Naive thymus-derived CD8-positive, alpha-beta T cell (primary cell): Measurements from ENCODE around the gene HMCN2. TPM values are rescaled to one million over a fixed set of nuclear protein-coding genes. Genes with fewer than 3 reads are reported as not detected.
"Not testable (repeated sequence)": the region's sequence is repeated elsewhere in the genome, so short reads cannot be mapped to it uniquely, and the experiment has no call there.

Source experiments
- ATAC-seq, 2 donors: fragments of 150-1000 bp; cut with Tn5 transposase in 1 of 2; sonication (Bioruptor Pico), chemical (Tn5 transposase) in 1 of 2; 1 replicate in 1 of 2; 2 replicates in 1 of 2; pipeline ENCODE4 v1.10.0; 2021; ENCODE audit warnings: mild to moderate bottlenecking in 2 of 2, moderate library complexity in 2 of 2
- POLR2A ChIA-PET: fragments of 350-600 bp; sonication (Branson Sonifier 250); formaldehyde crosslinking; loops from one replicate; lab custom pipeline; 2021; ENCODE audit warnings: antibody characterized with exemption; lab: Charles Lee
- DNase-seq, 10 donors: peaks; one replicate each; pipeline versions ENCODE4 v3.0.0 to v3.0.0-alpha.2; 2020 to 2022
- H3K27ac Mint-ChIP-seq, 10 donors: one replicate each; pipeline ENCODE4 v1.8.0; 2020 to 2022; ENCODE audit warnings: mild to moderate bottlenecking in 10 of 10, mixed read lengths in 10 of 10, moderate library complexity in 4 of 10, inconsistent platforms in 1 of 10
- H3K27me3 Mint-ChIP-seq, 5 donors: one replicate each; pipeline ENCODE4 v1.8.0; 2021 to 2022; ENCODE audit warnings: mixed read lengths in 5 of 5
- H3K36me3 Mint-ChIP-seq, 3 donors: one replicate each; pipeline ENCODE4 v1.8.0; 2020 to 2022; ENCODE audit warnings: mixed read lengths in 3 of 3, mild to moderate bottlenecking in 2 of 3, inconsistent platforms in 1 of 3
- H3K4me1 Mint-ChIP-seq, 4 donors: one replicate each; pipeline ENCODE4 v1.8.0; 2021 to 2022; ENCODE audit warnings: mixed read lengths in 4 of 4
- H3K4me3 Mint-ChIP-seq, 10 donors: one replicate each; pipeline ENCODE4 v1.8.0; 2020 to 2022; ENCODE audit warnings: mild to moderate bottlenecking in 10 of 10, mixed read lengths in 10 of 10, moderate library complexity in 6 of 10, inconsistent platforms in 1 of 10
- H3K9me3 Mint-ChIP-seq, 9 donors: one replicate each; pipeline ENCODE4 v1.8.0; 2020 to 2022; ENCODE audit warnings: mixed read lengths in 9 of 9, mild to moderate bottlenecking in 3 of 9, inconsistent platforms in 1 of 9, moderate library complexity in 1 of 9
- polyA plus RNA-seq, 3 donors: library from polyadenylated mRNA; unstranded; fragments of 300-500 nt; fragmentation: Illumina TruSeq; gene quantifications; one replicate each; pipeline ENCODE4 v1.2.3, GENCODE V29; 2021
- total RNA-seq, 8 experiments: library from RNA in 2 of 8; stranded (reverse) in 2 of 8; gene quantifications; one replicate each; pipeline ENCODE4 v1.2.3 and lab custom pipeline; 2021 to 2026

HMCN2 gene
- total and polyA plus RNA-seq, 5 experiments from 2014 or later = not detected

GRCh38 chr9:130333712-130334062 lies 68.1 kb downstream of the HMCN2 start:
- H3K27me3 Mint-ChIP-seq = peaks cover 10 to 77% (median 45%) of the 10 kb centered on the region in 5 donors
- no peak overlapping the region for H3K4me3 Mint-ChIP-seq
- ATAC-seq = no peak
- H3K27ac Mint-ChIP-seq = no peak overlapping the region
- POLR2A ChIA-PET = no interaction called here
- no peaks in the 10 kb centered on the region for H3K36me3 Mint-ChIP-seq
- DNase-seq = no peak
- peaks cover 0 to 6% (median 1%) of the 10 kb centered on the region in 4 donors for H3K4me1 Mint-ChIP-seq
- H3K9me3 Mint-ChIP-seq = no peaks in the 10 kb centered on the region

DNA sequence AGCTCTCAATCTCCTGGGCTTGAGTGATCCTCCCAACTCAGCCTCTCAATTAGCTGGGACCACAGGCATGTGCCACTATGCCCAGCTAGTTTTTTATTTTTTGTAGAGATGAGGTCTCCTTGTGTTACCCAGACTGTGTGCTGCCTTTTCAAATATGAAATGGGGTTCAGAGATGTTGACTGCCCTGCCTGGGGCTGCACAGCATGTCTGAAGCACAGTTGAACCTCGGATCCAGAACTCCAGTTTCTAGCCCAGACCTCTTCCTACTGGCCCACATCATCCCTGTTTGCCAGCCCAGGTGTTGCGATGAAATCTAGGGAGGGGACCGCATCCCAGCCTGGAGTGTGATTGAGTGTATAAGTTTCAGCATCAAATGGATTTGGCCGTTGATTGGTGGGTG lies 69.4 kb downstream of the HMCN2 start:
- Mint-ChIP-seq H3K4me1 (peaks cover 0 to 6% (median 1%) of the 10 kb centered on the region in 4 donors), H3K27ac (no peak overlapping the region), H3K4me3 (no peak overlapping the region), H3K9me3 (no peaks in the 10 kb centered on the region), H3K27me3 (peaks cover 10 to 65% (median 38%) of the 10 kb centered on the region in 5 donors), H3K36me3 (no peaks in the 10 kb centered on the region)
- DNase-seq (no peak), ATAC-seq (no peak)
- POLR2A ChIA-PET = no interaction called here

DNA sequence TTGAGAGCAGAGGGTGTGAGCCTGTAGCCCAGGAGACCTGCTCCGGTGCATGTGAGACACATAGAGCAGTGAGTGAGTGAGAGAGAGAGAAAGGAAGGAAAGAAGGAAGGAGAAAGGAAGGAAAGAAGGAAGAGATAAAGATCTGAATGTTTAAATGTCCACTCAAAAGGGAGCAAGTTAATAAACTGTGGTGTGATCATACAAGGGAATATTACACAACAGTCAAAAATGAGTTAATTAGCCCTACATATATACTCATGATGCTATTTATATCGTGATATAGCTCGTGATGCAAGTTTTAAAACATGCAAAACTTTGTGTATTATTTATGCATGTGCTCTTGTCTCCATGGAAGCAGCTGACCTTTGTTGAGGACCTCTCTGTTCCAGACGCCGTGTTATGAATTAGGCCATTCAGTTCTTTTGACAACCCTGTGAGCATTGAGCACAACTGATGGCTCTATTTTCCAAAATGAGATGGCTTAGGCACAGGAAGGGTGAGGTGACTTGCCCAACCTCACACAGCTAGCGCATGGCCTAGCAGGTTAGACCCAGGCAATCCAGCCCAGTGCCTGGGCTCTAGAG lies 70.6 kb downstream of the HMCN2 start:
- Mint-ChIP-seq H3K27ac (peak overlapping the region in 2 of 10 donors; percentile 20 to 54), H3K27me3 (peaks cover 10 to 53% (median 34%) of the 10 kb centered on the region in 5 donors), H3K4me3 (no peak overlapping the region), H3K36me3 (no peaks in the 10 kb centered on the region), H3K9me3 (no peaks in the 10 kb centered on the region), H3K4me1 (peaks cover 0 to 6% (median 2%) of the 10 kb centered on the region in 4 donors)
- DNase-seq (no peak), ATAC-seq (no peak)
- POLR2A ChIA-PET = no interaction called here

DNA sequence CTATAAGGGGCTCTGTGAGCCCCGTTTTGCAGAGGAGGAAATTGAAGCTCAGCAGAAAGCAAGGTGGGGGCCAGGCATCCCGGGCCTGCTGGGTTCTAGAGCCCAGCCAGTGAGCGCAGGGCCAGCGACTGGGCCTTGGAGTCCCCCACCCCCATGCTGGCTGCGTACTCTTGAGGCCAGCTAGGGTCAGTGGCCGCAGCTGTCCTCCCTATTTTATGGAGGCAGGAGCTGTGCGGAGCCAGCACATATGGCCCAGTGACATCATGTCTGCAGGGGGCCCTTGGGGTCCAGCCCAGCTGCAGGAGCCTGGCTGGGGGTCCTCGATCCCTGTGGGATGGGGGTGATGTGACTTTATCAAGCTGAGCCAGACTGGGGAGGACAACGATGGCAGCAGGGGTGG lies 71.3 kb downstream of the HMCN2 start:
- Mint-ChIP-seq H3K36me3 (no peaks in the 10 kb centered on the region), H3K27ac (no peak overlapping the region), H3K4me3 (no peak overlapping the region), H3K27me3 (peaks cover 10 to 46% (median 32%) of the 10 kb centered on the region in 5 donors), H3K9me3 (no peaks in the 10 kb centered on the region), H3K4me1 (peaks cover 0 to 6% (median 2%) of the 10 kb centered on the region in 4 donors)
- POLR2A ChIA-PET = no interaction called here
- DNase-seq = no peak
- ATAC-seq = no peak

- Mint-ChIP-seq H3K4me3 (no peak overlapping the region), H3K9me3 (no peaks in the 10 kb centered on the region), H3K27me3 (peaks cover 10 to 41% (median 28%) of the 10 kb centered on the region in 5 donors), H3K4me1 (peaks cover 0 to 6% (median 2%) of the 10 kb centered on the region in 4 donors), H3K27ac (no peak overlapping the region), H3K36me3 (no peaks in the 10 kb centered on the region)
- no peak for DNase-seq
- POLR2A ChIA-PET = no interaction called here
- no peak for ATAC-seq
These were observed 71.8 kb downstream of the HMCN2 start for GRCh38 chr9:130337318-130337717.

DNA sequence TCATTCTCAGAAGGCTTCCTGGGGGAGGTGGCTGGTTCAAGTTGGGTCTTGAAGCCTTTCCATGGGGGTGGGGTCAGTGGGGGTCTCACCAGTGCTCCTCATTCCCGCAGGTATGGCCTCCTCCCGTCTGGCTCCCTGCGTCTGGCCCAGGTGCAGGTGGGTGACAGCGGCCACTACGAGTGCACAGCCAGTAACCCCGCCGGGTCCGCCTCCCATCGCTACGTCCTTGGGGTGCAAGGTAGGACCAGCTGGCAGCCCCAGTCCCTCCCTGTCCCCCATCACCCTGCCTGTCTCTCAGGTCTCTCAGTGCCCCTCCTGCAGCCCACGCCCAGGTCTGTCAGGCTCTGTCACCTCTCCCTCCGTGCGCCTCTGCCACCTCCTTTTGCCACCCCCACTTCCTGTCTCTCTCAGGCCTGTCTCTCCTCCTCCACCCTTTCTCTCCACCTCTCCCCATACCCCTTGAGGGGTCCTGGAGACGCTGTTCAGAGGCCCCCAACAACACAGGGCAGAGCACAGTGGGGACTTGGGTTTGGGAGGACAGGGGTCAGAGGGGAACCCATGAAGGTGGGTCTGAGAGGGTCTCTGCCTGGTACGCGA lies 72.3 kb downstream of the HMCN2 start:
- Mint-ChIP-seq H3K27me3 (peaks cover 10 to 36% (median 22%) of the 10 kb centered on the region in 5 donors), H3K27ac (peak overlapping the region in 1 of 10 donors; percentile 25), H3K4me1 (peaks cover 0 to 6% (median 2%) of the 10 kb centered on the region in 4 donors), H3K36me3 (no peaks in the 10 kb centered on the region), H3K9me3 (no peaks in the 10 kb centered on the region), H3K4me3 (no peak overlapping the region)
- POLR2A ChIA-PET = no interaction called here
- no peak for DNase-seq
- ATAC-seq = no peak

GRCh38 chr9:130338891-130339290 lies 73.3 kb downstream of the HMCN2 start:
- H3K4me1 Mint-ChIP-seq, H3K36me3 Mint-ChIP-seq, H3K9me3 Mint-ChIP-seq, ATAC-seq, H3K4me3 Mint-ChIP-seq, POLR2A ChIA-PET, DNase-seq: not testable (repeated sequence)
- Mint-ChIP-seq H3K27me3 (peaks cover 10 to 26% (median 14%) of the 10 kb centered on the region in 5 donors), H3K27ac (peak overlapping the region in 1 of 10 donors; percentile 29)

DNA sequence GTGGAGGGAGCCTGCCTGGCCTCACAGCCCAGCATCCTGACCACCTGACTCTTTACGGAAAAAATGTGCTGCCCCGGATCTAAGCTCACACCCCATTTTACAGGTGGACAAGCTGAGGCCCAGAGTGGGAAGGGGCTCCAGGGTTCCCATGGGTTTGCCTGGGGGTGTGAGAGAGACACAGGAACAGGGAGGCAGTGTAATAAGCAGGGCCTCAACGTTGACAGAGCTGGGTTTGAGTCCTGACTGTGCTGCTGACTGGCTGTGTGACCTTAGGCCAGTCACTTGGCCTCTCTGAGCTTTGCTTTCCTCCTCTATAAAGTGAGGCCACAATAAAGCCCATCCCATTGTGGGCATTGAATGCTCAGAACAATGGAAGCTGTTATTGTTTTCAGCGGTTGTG lies 73.7 kb downstream of the HMCN2 start:
- no peak overlapping the region for H3K4me3 Mint-ChIP-seq
- no peak for DNase-seq
- H3K27me3 Mint-ChIP-seq = peaks cover 9 to 21% (median 12%) of the 10 kb centered on the region in 5 donors
- H3K36me3 Mint-ChIP-seq = no peaks in the 10 kb centered on the region
- POLR2A ChIA-PET = no interaction called here
- peaks cover 0 to 2% (median 0%) of the 10 kb centered on the region in 4 donors for H3K4me1 Mint-ChIP-seq
- H3K27ac Mint-ChIP-seq = peak overlapping the region in 1 of 10 donors; percentile 29
- no peaks in the 10 kb centered on the region for H3K9me3 Mint-ChIP-seq
- ATAC-seq = no peak

GRCh38 chr9:130340011-130340410 lies 74.5 kb downstream of the HMCN2 start:
- Mint-ChIP-seq H3K9me3 (no peaks in the 10 kb centered on the region), H3K4me3 (no peak overlapping the region)

DNA sequence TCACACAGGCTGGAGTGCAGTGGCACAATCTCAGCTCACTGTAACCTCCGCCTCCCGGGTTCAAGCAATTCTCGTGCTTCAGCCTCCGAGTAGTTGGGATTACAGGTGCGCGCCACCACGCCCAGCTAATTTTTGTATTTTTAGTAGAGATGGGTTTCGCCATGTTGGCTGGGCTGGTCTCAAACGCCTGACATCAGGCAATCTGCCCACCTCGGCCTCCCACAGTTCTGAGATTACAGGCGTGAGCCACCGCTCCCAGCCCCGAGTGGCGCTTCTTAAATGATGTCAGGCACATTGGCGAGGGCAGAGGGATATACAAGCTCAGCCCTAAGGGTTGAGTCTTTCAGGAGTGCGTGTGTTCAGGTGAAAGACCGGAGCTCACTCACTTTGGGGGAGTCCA lies 75.0 kb downstream of the HMCN2 start:
- H3K4me1 Mint-ChIP-seq, ATAC-seq, H3K9me3 Mint-ChIP-seq, H3K4me3 Mint-ChIP-seq, POLR2A ChIA-PET, H3K27ac Mint-ChIP-seq, DNase-seq, H3K36me3 Mint-ChIP-seq: not testable (repeated sequence)
- peaks cover 5 to 12% (median 6%) of the 10 kb centered on the region in 5 donors for H3K27me3 Mint-ChIP-seq

More at GRCh38 chr9:130340011-130340410, 74.5 kb downstream of the HMCN2 start:
- DNase-seq (no peak), ATAC-seq (no peak)
- no peak overlapping the region for H3K27ac Mint-ChIP-seq
- no peaks in the 10 kb centered on the region for H3K36me3 Mint-ChIP-seq
- POLR2A ChIA-PET = no interaction called here
- peaks cover 0 to 2% (median 0%) of the 10 kb centered on the region in 4 donors for H3K4me1 Mint-ChIP-seq
- peaks cover 6 to 17% (median 10%) of the 10 kb centered on the region in 5 donors for H3K27me3 Mint-ChIP-seq

DNA sequence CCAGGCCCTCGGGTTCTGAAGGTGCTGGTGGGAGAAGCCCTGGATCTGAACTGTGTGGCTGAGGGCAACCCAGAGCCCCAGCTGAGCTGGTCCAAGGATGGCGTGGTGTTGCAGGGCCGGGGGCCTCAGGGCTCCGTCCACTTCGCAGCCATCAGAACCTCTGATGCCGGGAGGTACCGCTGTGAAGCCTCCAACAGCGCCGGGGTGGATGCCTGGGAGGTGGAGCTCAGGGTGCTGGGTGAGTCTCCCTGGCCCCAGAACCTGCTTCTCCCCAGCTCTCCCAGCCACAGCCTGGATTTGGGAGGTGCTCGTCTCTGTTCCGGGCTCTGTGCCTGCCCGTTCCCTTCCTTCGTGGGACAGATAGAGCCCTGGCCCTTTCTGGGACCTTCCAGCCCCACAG lies 75.6 kb downstream of the HMCN2 start:
- Mint-ChIP-seq H3K36me3 (no peaks in the 10 kb centered on the region), H3K27me3 (peaks cover under 1 to 6% (median 2%) of the 10 kb centered on the region in 5 donors), H3K4me1 (peaks cover 0 to 2% (median 0%) of the 10 kb centered on the region in 4 donors), H3K4me3 (no peak overlapping the region), H3K27ac (no peak overlapping the region), H3K9me3 (no peaks in the 10 kb centered on the region)
- POLR2A ChIA-PET = no interaction called here
- DNase-seq = no peak
- no peak for ATAC-seq

GRCh38 chr9:130341839-130342713 lies 76.5 kb downstream of the HMCN2 start:
- POLR2A ChIA-PET = no interaction called here

DNA sequence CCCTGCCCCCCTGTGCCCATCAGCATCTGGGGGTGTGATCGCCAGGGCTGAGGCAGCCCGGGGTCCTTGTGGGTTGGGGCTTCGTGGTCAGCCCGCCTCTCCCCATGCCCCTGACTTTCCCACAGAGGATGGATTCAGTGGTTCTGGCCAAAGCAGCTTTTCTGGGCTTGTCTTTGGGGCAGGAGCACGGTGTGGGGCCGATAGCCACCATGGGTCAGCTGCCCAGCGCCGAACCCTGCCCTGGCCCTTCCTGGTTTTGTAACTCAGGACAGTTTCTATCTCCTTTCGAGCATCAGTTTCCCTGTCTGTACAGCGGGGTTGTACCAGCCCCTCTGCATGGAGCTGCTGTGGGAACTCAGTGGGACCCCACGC lies 77.1 kb downstream of the HMCN2 start:
- Mint-ChIP-seq H3K4me3 (no peak overlapping the region), H3K9me3 (no peaks in the 10 kb centered on the region), H3K27me3 (no peaks in the 10 kb centered on the region), H3K4me1 (peaks cover 0 to 2% (median 0%) of the 10 kb centered on the region in 4 donors), H3K27ac (no peak overlapping the region), H3K36me3 (no peaks in the 10 kb centered on the region)
- POLR2A ChIA-PET = no interaction called here
- no peak for ATAC-seq
- DNase-seq = no peak

More at GRCh38 chr9:130341839-130342713, 76.5 kb downstream of the HMCN2 start:
- peaks cover 0 to 2% (median 0%) of the 10 kb centered on the region in 4 donors for H3K4me1 Mint-ChIP-seq
- no peaks in the 10 kb centered on the region for H3K9me3 Mint-ChIP-seq
- ATAC-seq (no peak), DNase-seq (no peak)
- H3K4me3 Mint-ChIP-seq = no peak overlapping the region
- no peaks in the 10 kb centered on the region for H3K36me3 Mint-ChIP-seq
- no peaks in the 10 kb centered on the region for H3K27me3 Mint-ChIP-seq
- H3K27ac Mint-ChIP-seq = no peak overlapping the region
